ENCODE data around the gene CXXC1.
"Not testable (repeated sequence)": the region's sequence is repeated elsewhere in the genome, so short reads cannot be mapped to it uniquely, and the experiment has no call there.

GRCh38 chr18:50241768-50242167 lies 45.7 kb downstream of the CXXC1 start:
- TF ChIP-seq CTCF (conservative IDR thresholded peaks at IDR 0.05; ENCODE audit: low read length); EZH2phosphoT487 (IDR thresholded peaks at IDR 0.05; ENCODE audit: borderline replicate concordance, low read depth, low read length): not testable (repeated sequence)

Data from OCI-LY7 (cell line).